ENCODE results near the gene MTHFD1L.

Gene MTHFD1L

GRCh38 chr6:150868759-150869158 is 3.3 kb downstream of the MTHFD1L start:
- H3K27ac ChIP-seq = no peak overlapping the region
- TF ChIP-seq, protein P1, sequence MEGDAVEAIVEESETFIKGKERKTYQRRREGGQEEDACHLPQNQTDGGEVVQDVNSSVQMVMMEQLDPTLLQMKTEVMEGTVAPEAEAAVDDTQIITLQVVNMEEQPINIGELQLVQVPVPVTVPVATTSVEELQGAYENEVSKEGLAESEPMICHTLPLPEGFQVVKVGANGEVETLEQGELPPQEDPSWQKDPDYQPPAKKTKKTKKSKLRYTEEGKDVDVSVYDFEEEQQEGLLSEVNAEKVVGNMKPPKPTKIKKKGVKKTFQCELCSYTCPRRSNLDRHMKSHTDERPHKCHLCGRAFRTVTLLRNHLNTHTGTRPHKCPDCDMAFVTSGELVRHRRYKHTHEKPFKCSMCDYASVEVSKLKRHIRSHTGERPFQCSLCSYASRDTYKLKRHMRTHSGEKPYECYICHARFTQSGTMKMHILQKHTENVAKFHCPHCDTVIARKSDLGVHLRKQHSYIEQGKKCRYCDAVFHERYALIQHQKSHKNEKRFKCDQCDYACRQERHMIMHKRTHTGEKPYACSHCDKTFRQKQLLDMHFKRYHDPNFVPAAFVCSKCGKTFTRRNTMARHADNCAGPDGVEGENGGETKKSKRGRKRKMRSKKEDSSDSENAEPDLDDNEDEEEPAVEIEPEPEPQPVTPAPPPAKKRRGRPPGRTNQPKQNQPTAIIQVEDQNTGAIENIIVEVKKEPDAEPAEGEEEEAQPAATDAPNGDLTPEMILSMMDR (conservative IDR thresholded peaks at IDR 0.05) = no peak
- no peak for TF ChIP-seq ZFX (IDR thresholded peaks at IDR 0.05)

DNA sequence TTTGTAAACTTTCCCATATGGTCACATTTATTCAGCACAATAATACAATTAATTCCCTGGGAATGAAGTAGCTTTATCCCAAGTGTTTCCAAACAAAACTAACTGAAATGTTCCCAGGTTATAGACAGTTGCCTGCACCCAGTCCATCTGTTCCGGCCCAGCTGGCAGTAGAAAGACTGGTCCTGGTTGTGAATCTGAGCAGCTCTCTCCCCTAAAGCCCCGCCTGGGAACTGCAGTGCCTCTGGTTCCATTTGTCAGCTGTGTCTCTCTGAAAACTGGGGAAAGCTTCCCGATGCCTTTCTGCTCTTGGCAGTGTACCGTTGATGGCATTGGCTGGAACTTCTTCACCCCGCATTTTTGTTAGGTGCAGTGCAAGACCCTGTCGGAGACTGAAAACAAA is 8.7 kb downstream of the MTHFD1L start:
- TF ChIP-seq, protein P1 (conservative IDR thresholded peaks at IDR 0.05) = no peak
- no peak for TF ChIP-seq ZFX (IDR thresholded peaks at IDR 0.05)
- no peak overlapping the region for H3K27ac ChIP-seq

- H3K27ac ChIP-seq = no peak overlapping the region
- TF ChIP-seq ZFX (IDR thresholded peaks at IDR 0.05) = no peak
- TF ChIP-seq, protein P1 (conservative IDR thresholded peaks at IDR 0.05) = no peak
These were observed 10.3 kb downstream of the MTHFD1L start for GRCh38 chr6:150875841-150876240.

- TF ChIP-seq, protein P1 (conservative IDR thresholded peaks at IDR 0.05) = no peak; the same call in 1 of the 2 replicates
- no peak for TF ChIP-seq ZFX (IDR thresholded peaks at IDR 0.05)
- peak overlapping the region; percentile 27 for H3K27ac ChIP-seq
These were observed 11.1 kb downstream of the MTHFD1L start for GRCh38 chr6:150876598-150876997.

DNA sequence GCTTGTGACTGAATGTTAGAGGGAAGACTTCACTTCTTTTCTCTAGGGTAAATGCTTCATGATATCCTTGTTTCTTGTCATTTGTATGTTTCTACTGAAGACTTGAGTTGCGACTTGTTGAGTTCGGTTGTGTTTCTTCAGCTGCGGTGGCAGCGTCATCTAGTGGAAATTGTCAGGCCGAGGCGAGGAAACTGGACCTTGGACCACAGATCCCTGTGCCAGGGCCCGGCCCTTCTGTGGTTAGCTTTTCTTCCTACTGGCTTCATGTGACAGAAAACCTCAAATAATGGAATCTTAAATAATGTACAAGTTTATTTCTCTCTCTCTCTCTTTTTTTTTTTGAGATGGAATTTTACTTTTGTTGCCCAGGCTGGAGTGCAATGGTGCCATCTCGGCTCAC is 12.4 kb downstream of the MTHFD1L start:
- TF ChIP-seq, protein P1 (conservative IDR thresholded peaks at IDR 0.05) = no peak
- no peak for TF ChIP-seq ZFX (IDR thresholded peaks at IDR 0.05)
- no peak overlapping the region for H3K27ac ChIP-seq

GRCh38 chr6:150878347-150879213 is 13.1 kb downstream of the MTHFD1L start:
- H3K27ac ChIP-seq = no peak overlapping the region
- TF ChIP-seq, protein P1 (conservative IDR thresholded peaks at IDR 0.05) = no peak
- TF ChIP-seq ZFX (IDR thresholded peaks at IDR 0.05) = no peak

- no peak overlapping the region for H3K27ac ChIP-seq
- TF ChIP-seq, protein P1 (conservative IDR thresholded peaks at IDR 0.05) = no peak
- no peak for TF ChIP-seq ZFX (IDR thresholded peaks at IDR 0.05)
These were observed 14.8 kb downstream of the MTHFD1L start for GRCh38 chr6:150880336-150880735.

Measured in C4-2B (cell line).